HFFc6 (cell line): ENCODE results near the gene POLA2. TPM values are rescaled to one million over a fixed set of nuclear protein-coding genes. Genes with fewer than 3 reads are reported as not detected.

ENCODE experiments used
- DNase-seq: peaks from one replicate; pipeline ENCODE4 v3.0.0-alpha.2; 2018
- H3K27ac Mint-ChIP-seq: 2 replicates; pipeline ENCODE4 v1.8.0; 2020; ENCODE audit warnings: mild to moderate bottlenecking, mixed read lengths
- H3K27me3 Mint-ChIP-seq: 2 replicates; pipeline ENCODE4 v1.8.0; 2021; ENCODE audit warnings: mild to moderate bottlenecking, moderate library complexity, mixed read lengths; ENCODE audit not compliant: insufficient read depth
- H3K36me3 Mint-ChIP-seq: 2 replicates; pipeline ENCODE4 v1.8.0; 2021; ENCODE audit warnings: low read depth, mixed read lengths
- H3K4me1 Mint-ChIP-seq: 2 replicates; pipeline ENCODE4 v1.8.0; 2020; ENCODE audit warnings: low read depth, mixed read lengths
- H3K4me3 Mint-ChIP-seq: 2 replicates; pipeline ENCODE4 v1.8.0; 2020; ENCODE audit warnings: mild to moderate bottlenecking, moderate library complexity, mixed read lengths
- H3K9me3 Mint-ChIP-seq: 2 replicates; pipeline ENCODE4 v1.8.0; 2020; ENCODE audit warnings: mild to moderate bottlenecking, mixed read lengths
- CTCF ChIP-seq: fragments of 200-600 bp; sonication (generic); IDR thresholded peaks from 2 replicates; pipeline ENCODE4 v1.5.0; 2021; ENCODE audit warnings: antibody characterized with exemption, mild to moderate bottlenecking
- long read RNA-seq: library from polyadenylated mRNA; unstranded; transcript quantifications from one replicate; pipeline ENCODE4 v2.0.0, GENCODE V29; 2019
- total RNA-seq, 6 experiments: library from RNA; stranded (reverse); fragmentation: NEBNext Ultra II Directional; extraction: Animal tissue kit (Norgen Biotek cat#: 25700); gene quantifications; 2 replicates in 1 of 6; 3 replicates in 5 of 6; pipeline ENCODE4 v1.2.3, GENCODE V29; 2021

The POLA2 gene
- 10 to 100 TPM in 5 of 6 experiments, 1 to 10 TPM in 1; 8.6 to 18.3 (median 15.3) TPM for total RNA-seq
- long read RNA-seq, transcript POLA2-201 (18 exons, 3,744 nt): major isoform, 11 of 14 reads
- long read RNA-seq, partial matches to known transcripts: 1 of 14 reads
- long read RNA-seq, other reads (novel, unspliced or antisense): 2 of 14 reads

DNA sequence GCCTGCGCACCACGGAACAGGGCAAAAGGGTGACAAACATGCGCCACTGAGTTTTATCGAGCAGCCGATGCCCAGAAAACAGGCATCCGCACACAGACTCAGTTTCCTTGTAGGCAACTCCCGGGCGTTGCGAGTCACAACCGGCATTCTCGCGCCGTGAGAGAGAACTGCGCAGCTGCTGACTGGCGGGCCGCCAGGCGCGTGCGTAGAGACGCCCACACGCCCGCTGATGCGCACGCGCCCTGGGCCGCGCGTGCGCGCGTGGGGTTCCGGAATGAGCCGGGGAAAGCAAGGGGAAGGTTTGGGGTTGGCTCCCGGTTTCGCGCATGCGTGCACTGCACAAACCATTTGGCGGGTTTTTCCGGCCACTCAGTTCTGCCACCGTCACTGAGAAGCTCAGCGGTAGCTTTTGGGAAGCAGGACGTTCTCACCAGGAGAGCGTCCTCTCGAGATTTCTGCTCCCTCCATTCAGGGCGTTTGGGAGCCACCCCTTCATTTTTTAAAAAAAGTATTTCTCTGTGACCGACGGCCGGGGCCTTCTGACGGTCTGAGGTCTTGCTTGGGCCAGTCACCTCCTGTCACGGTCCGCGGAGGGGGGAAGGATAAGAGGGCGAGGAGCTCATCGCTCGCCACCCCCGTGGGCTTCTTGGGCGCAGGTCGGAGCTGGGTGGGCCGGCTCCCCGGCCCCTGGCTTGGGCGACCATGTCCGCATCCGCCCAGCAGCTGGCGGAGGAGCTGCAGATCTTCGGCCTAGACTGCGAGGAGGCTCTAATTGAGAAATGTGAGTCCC, at the start of gene POLA2:
Gene POLA2 (plus strand): TSS at position 372 of the 790 bp plus-strand sequence. CDS start 331 bp downstream, at position 703.
- TF ChIP-seq CTCF: no peak
- peak within 1 kb of the TSS; percentile 97 for H3K27ac Mint-ChIP-seq
- H3K9me3 Mint-ChIP-seq: no peaks in the 10 kb centered on the region
- peak within 1 kb of the TSS; percentile 98 for H3K4me3 Mint-ChIP-seq
- H3K36me3 Mint-ChIP-seq: peaks cover 18% of the 10 kb centered on the region; the same call in 1 of the 2 replicates
- H3K4me1 Mint-ChIP-seq: peaks cover 32% of the 10 kb centered on the region
- H3K27me3 Mint-ChIP-seq: no peaks in the 10 kb centered on the region; the same call in 1 of the 2 replicates
- DNase-seq: peak; percentile 93

DNA sequence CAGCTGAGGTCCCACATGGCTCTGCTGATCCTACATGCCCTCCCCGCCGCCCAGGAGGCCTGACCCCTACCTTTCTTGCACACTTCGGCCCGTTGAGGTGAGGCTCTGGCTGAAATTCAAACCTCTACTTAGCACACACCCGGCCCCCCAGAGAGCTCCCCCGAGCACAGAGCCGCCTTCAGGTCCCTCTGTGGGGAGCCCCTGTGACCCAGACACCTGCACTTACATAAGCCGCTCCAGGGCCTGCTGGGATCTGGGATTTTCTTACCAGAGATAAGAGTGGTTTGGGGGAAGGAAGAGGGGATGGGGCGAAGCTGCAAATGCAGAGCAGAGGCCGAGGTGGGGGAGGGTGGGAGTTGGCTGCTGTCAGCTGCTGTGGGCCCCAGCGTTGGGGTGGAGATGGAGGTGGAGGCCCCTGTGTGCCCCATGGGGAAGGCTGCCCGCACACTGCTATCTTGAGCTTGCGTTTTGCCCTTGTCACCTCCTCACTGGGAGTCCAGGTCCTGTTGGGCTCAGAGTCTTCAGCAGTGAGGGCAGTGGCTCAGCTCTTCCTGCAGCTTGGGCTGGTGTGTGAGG, 49.4 kb upstream of the POLA2 start:
- Mint-ChIP-seq H3K9me3 (no peaks in the 10 kb centered on the region), H3K27ac (no peak overlapping the region), H3K4me3 (no peak overlapping the region), H3K4me1 (peaks cover 7% of the 10 kb centered on the region), H3K36me3 (peaks cover 12% of the 10 kb centered on the region), H3K27me3 (peaks cover 14% of the 10 kb centered on the region)
- DNase-seq: no peak
- TF ChIP-seq CTCF: no peak

GRCh38 chr11:65213322-65214211, 48.2 kb upstream of the POLA2 start:
- H3K9me3 Mint-ChIP-seq: no peaks in the 10 kb centered on the region

GRCh38 chr11:65214212-65214845, 47.4 kb upstream of the POLA2 start:
- no peak for DNase-seq
- no peak overlapping the region for H3K27ac Mint-ChIP-seq
- TF ChIP-seq CTCF: no peak
- H3K27me3 Mint-ChIP-seq: peaks cover 11% of the 10 kb centered on the region
- H3K4me1 Mint-ChIP-seq: peaks cover 13% of the 10 kb centered on the region
- H3K36me3 Mint-ChIP-seq: peaks cover 7% of the 10 kb centered on the region
- H3K9me3 Mint-ChIP-seq: no peaks in the 10 kb centered on the region
- no peak overlapping the region for H3K4me3 Mint-ChIP-seq

More at GRCh38 chr11:65213322-65214211, 48.2 kb upstream of the POLA2 start:
- TF ChIP-seq CTCF: no peak
- H3K4me1 Mint-ChIP-seq: peaks cover 7% of the 10 kb centered on the region
- DNase-seq: no peak
- H3K4me3 Mint-ChIP-seq: no peak overlapping the region
- no peak overlapping the region for H3K27ac Mint-ChIP-seq
- H3K27me3 Mint-ChIP-seq: peaks cover 14% of the 10 kb centered on the region
- peaks cover 12% of the 10 kb centered on the region for H3K36me3 Mint-ChIP-seq
